ENCODE data around the gene ZSCAN18. TPM values are rescaled to one million over a fixed set of nuclear protein-coding genes. Genes with fewer than 3 reads are reported as not detected.

ZSCAN18 gene
- total RNA-seq, 1 experiment from 2014 or later: 0.12 TPM

- RAD21 ChIA-PET (ENCODE audit: low non-redundant PET in 1 of 2, low total read pairs in 2 of 2, uncharacterized antibody in 2 of 2, unreplicated experiment in 2 of 2): no interaction called here
- H4K20me1 ChIP-seq (ENCODE audit: insufficient read depth): no peaks in the 10 kb centered on the region
- TF ChIP-seq ZFX (IDR thresholded peaks at IDR 0.05) (no peak), ELF1 (IDR thresholded peaks at IDR 0.05; ENCODE audit: borderline replicate concordance, low read depth) (no peak), RAD21 (IDR thresholded peaks at IDR 0.05; ENCODE audit: low read depth) (no peak), EGR1 (IDR thresholded peaks at IDR 0.05; ENCODE audit: low read depth) (no peak), MAX (IDR thresholded peaks at IDR 0.05) (no peak), SP1 (IDR thresholded peaks at IDR 0.05; ENCODE audit: low read depth) (no peak), EZH2 (IDR thresholded peaks at IDR 0.05) (no peak), SRF (IDR thresholded peaks at IDR 0.05; ENCODE audit: low read depth) (no peak), FOSL1 (IDR thresholded peaks at IDR 0.05; ENCODE audit: low read depth) (no peak), POLR2AphosphoS5 (IDR thresholded peaks at IDR 0.05; ENCODE audit: low read depth, low read length) (no peak), YY1 (IDR thresholded peaks at IDR 0.05; ENCODE audit: extremely low read depth, insufficient replicate concordance, low read depth, low read length) (no peak), CTCF (IDR thresholded peaks at IDR 0.05 in 2 of 3, conservative IDR thresholded peaks at IDR 0.05 in 1 of 3; ENCODE audit: borderline replicate concordance in 1 of 3, insufficient read depth in 1 of 3, low read depth in 2 of 3, low read length in 2 of 3) (no peak), POLR2A (IDR thresholded peaks at IDR 0.05; ENCODE audit: borderline replicate concordance, extremely low read depth, insufficient read depth, insufficient read length) (no peak), CBX3 (IDR thresholded peaks at IDR 0.05; ENCODE audit: low read depth) (no peak), EZH2phosphoT487 (IDR thresholded peaks at IDR 0.05; ENCODE audit: borderline replicate concordance) (no peak), CEBPB (IDR thresholded peaks at IDR 0.05; ENCODE audit: low read depth) (no peak), JUND (IDR thresholded peaks at IDR 0.05) (no peak), SIN3A (IDR thresholded peaks at IDR 0.05; ENCODE audit: low read depth) (no peak)
- DNase-seq (ENCODE audit: low read depth, low spot score): no peak
- no peak overlapping the region for H2AFZ ChIP-seq (ENCODE audit: low read depth, low read length, poor library complexity, severe bottlenecking)
- no peak overlapping the region for H3K4me2 ChIP-seq (ENCODE audit: low read length)
- no peaks in the 10 kb centered on the region for H3K79me2 ChIP-seq (ENCODE audit: insufficient read depth, low read length)
- no peak overlapping the region for H3K27ac ChIP-seq (ENCODE audit: low read depth, low read length)
- no peaks in the 10 kb centered on the region for H3K4me1 ChIP-seq (ENCODE audit: control insufficient read depth in 1 of 2, insufficient read depth in 2 of 2, low read length in 2 of 2)
- POLR2A ChIA-PET: no interaction called here
- no peak overlapping the region for H3K4me3 ChIP-seq (replicated peaks in 1 of 2; ENCODE audit: low read depth in 1 of 2, low read length in 2 of 2)
- no peaks in the 10 kb centered on the region for H3K27me3 ChIP-seq (ENCODE audit: insufficient read depth, low read length)
- no TSS peak for BruUV-seq (replicated peaks)
- H3K9ac ChIP-seq (ENCODE audit: low read length): no peak overlapping the region
- H3K36me3 ChIP-seq (ENCODE audit: control insufficient read depth in 1 of 2, insufficient read depth in 2 of 2, low read length in 2 of 2): no peaks in the 10 kb centered on the region
- H3K9me2 ChIP-seq (ENCODE audit: insufficient read depth): no peaks in the 10 kb centered on the region
- peaks cover 8 to 12% of the 10 kb centered on the region in 2 experiments; a peak in 2 of 4 replicates for H3K9me3 ChIP-seq (ENCODE audit: control insufficient read depth in 1 of 2, insufficient read depth in 1 of 2, low read depth in 1 of 2, low read length in 2 of 2)
- intact Hi-C loops (cut with micrococcal nuclease): no loop called here
- CTCF ChIA-PET: no interaction called here
- no peak for ATAC-seq
These were observed 47.8 kb upstream of the ZSCAN18 start for GRCh38 chr19:58145849-58146248.

Data from HCT116 (cell line).